K562 (cell line): ENCODE data around the gene TMEM45A.

Experiments used
- FOXP1 ChIP-seq: sonication (generic); formaldehyde crosslinking; IDR thresholded peaks from 2 replicates; pipeline ENCODE4 v1.8.0; 2022; ENCODE audit warnings: mild to moderate bottlenecking, missing genetic modification reagents
- GABPA ChIP-seq: fragments of 200-800 bp; sonication (Bioruptor generic); conservative IDR thresholded peaks from 2 replicates; pipeline ENCODE4 v1.6.1; 2016; ENCODE audit warnings: low read depth, missing genetic modification characterization, missing compliant biosample characterization
- KDM1A ChIP-seq, 2 experiments: fragments of 450-650 bp; IDR thresholded peaks; 2 replicates each; pipeline ENCODE4 v1.6.1; 2016; ENCODE audit warnings: mild to moderate bottlenecking in 2 of 2
- SETDB1 ChIP-seq: IDR thresholded peaks from one replicate; pipeline ENCODE4 v1.6.1; 2012; ENCODE audit warnings: low read length, control low read depth, inconsistent platforms
- SIRT6 ChIP-seq: IDR thresholded peaks from one replicate; pipeline ENCODE4 v1.6.1; 2012; ENCODE audit warnings: low read depth, mild to moderate bottlenecking, control low read depth, inconsistent platforms, low read length, moderate library complexity
- TF ChIP-seq, protein P1 (sequence below): fragments of 450-650 bp; conservative IDR thresholded peaks from 2 replicates; pipeline ENCODE4 v1.6.1; 2016; ENCODE audit warnings: missing genetic modification characterization, low read depth, mild to moderate bottlenecking, missing compliant biosample characterization, moderate library complexity
- TF ChIP-seq, protein P2 (sequence below), 2 experiments: fragments of 450-650 bp; conservative IDR thresholded peaks; 2 replicates each; pipeline ENCODE4 v1.6.1; 2017; ENCODE audit warnings: mild to moderate bottlenecking in 2 of 2, moderate library complexity in 2 of 2
- TF ChIP-seq, protein P3 (sequence below), 3 experiments: IDR thresholded peaks in 2 of 3; conservative IDR thresholded peaks in 1 of 3; 2 replicates each; pipeline ENCODE4 v1.5.1; 2011 to 2012; ENCODE audit warnings: low read length in 3 of 3, mild to moderate bottlenecking in 3 of 3, control low read depth in 2 of 3, improper control_type of control experiment in 1 of 3, inconsistent platforms in 1 of 3, low read depth in 1 of 3, mixed read lengths in 1 of 3, moderate library complexity in 1 of 3; ENCODE audit not compliant: insufficient read depth in 2 of 3
- TF ChIP-seq, protein P4 (sequence below), 2 experiments: IDR thresholded peaks; 2 replicates each; pipeline ENCODE4 v1.6.1; 2011; ENCODE audit warnings: borderline replicate concordance in 1 of 2, control low read depth in 1 of 2, low read depth in 1 of 2, low read length in 1 of 2, mild to moderate bottlenecking in 1 of 2, mixed read lengths in 1 of 2, moderate library complexity in 1 of 2; ENCODE audit not compliant: insufficient read depth in 1 of 2, insufficient read length in 1 of 2, poor library complexity in 1 of 2, severe bottlenecking in 1 of 2; ENCODE audit errors: extremely low read depth in 1 of 2

DNA sequence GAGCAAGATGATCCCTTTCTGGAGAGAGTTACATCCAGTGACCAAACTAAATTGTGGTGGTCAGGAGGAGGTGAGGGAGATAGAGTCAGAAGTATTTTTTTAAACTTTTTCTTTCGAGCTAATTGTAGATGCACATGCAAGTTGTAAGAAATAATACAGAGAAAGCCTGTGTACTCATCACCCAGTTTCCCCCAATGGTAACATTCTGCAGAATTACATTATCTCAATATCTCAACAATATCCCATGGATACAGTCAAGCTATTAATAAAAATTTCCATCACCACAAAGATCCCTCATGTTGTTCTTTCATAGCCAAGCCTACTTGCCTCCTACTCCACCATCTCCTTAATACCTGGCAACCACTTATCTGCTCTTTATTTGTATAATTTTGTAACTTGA is 3.3 kb upstream of the TMEM45A start:
- TF ChIP-seq, protein P1, sequence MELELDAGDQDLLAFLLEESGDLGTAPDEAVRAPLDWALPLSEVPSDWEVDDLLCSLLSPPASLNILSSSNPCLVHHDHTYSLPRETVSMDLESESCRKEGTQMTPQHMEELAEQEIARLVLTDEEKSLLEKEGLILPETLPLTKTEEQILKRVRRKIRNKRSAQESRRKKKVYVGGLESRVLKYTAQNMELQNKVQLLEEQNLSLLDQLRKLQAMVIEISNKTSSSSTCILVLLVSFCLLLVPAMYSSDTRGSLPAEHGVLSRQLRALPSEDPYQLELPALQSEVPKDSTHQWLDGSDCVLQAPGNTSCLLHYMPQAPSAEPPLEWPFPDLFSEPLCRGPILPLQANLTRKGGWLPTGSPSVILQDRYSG, result no peak
- TF ChIP-seq, protein P2, sequence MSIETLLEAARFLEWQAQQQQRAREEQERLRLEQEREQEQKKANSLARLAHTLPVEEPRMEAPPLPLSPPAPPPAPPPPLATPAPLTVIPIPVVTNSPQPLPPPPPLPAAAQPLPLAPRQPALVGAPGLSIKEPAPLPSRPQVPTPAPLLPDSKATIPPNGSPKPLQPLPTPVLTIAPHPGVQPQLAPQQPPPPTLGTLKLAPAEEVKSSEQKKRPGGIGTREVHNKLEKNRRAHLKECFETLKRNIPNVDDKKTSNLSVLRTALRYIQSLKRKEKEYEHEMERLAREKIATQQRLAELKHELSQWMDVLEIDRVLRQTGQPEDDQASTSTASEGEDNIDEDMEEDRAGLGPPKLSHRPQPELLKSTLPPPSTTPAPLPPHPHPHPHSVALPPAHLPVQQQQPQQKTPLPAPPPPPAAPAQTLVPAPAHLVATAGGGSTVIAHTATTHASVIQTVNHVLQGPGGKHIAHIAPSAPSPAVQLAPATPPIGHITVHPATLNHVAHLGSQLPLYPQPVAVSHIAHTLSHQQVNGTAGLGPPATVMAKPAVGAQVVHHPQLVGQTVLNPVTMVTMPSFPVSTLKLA (conservative IDR thresholded peaks at IDR 0.05), result no peak
- TF ChIP-seq, protein P3, sequence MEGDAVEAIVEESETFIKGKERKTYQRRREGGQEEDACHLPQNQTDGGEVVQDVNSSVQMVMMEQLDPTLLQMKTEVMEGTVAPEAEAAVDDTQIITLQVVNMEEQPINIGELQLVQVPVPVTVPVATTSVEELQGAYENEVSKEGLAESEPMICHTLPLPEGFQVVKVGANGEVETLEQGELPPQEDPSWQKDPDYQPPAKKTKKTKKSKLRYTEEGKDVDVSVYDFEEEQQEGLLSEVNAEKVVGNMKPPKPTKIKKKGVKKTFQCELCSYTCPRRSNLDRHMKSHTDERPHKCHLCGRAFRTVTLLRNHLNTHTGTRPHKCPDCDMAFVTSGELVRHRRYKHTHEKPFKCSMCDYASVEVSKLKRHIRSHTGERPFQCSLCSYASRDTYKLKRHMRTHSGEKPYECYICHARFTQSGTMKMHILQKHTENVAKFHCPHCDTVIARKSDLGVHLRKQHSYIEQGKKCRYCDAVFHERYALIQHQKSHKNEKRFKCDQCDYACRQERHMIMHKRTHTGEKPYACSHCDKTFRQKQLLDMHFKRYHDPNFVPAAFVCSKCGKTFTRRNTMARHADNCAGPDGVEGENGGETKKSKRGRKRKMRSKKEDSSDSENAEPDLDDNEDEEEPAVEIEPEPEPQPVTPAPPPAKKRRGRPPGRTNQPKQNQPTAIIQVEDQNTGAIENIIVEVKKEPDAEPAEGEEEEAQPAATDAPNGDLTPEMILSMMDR (IDR thresholded peaks at IDR 0.05 in 2 of 3, conservative IDR thresholded peaks at IDR 0.05 in 1 of 3; ENCODE audit: insufficient read depth in 2 of 3, low read depth in 1 of 3, low read length in 3 of 3), result no peak
- no peak for TF ChIP-seq SETDB1
- TF ChIP-seq, protein P4, sequence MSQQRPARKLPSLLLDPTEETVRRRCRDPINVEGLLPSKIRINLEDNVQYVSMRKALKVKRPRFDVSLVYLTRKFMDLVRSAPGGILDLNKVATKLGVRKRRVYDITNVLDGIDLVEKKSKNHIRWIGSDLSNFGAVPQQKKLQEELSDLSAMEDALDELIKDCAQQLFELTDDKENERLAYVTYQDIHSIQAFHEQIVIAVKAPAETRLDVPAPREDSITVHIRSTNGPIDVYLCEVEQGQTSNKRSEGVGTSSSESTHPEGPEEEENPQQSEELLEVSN (IDR thresholded peaks at IDR 0.05; ENCODE audit: borderline replicate concordance in 1 of 2, extremely low read depth in 1 of 2, insufficient read depth in 1 of 2, insufficient read length in 1 of 2, low read depth in 1 of 2, low read length in 1 of 2, poor library complexity in 1 of 2, severe bottlenecking in 1 of 2), result no peak
- no peak for TF ChIP-seq KDM1A (IDR thresholded peaks at IDR 0.05)
- no peak for TF ChIP-seq FOXP1
- no peak for TF ChIP-seq SIRT6
- TF ChIP-seq GABPA (tag), result no peak
